T-helper 2 cell treated with Interferon-gamma antibody and Interleukin-4, amounts not matched to agents 100 ng/mL and 5 ng/mL, for 36 hours (primary cell): ENCODE data around the gene TMEM161B. TPM values are rescaled to one million over a fixed set of nuclear protein-coding genes. Genes with fewer than 3 reads are reported as not detected.

Source experiments
- intact Hi-C: fragments of 100-400 bp; cut with micrococcal nuclease; formaldehyde crosslinking; loops from one replicate; pipeline ENCODE4 v1.15.1; 2023
- total RNA-seq: library from RNA; stranded (reverse); gene quantifications from 2 replicates; pipeline ENCODE4 v1.2.3, GENCODE V29; 2022

Gene TMEM161B
- total RNA-seq, result 26.1 and 29.1 TPM in 2 replicates

- intact Hi-C loops, result loop anchor here (1.0 to 10.0 kb wide), 7 partner anchors 17 to 1651 kb away; partner anchors contain the start of genes CCNH and COX7C
These were observed at the start of gene TMEM161B for GRCh38 chr5:88268385-88269184. TMEM161B (minus strand) TSS chr5:88268845; CDS start chr5:88268723, 122 bp downstream.

- intact Hi-C loops, result no loop called here
These were observed 35.7 kb upstream of the TMEM161B start for GRCh38 chr5:88304356-88304755.

- intact Hi-C loops, result no loop called here
These were observed 29.8 kb upstream of the TMEM161B start for GRCh38 chr5:88298425-88298824.

- intact Hi-C loops, result no loop called here
These were observed 22.2 kb upstream of the TMEM161B start for GRCh38 chr5:88290801-88291200.

- intact Hi-C loops, result no loop called here
These were observed 20.0 kb upstream of the TMEM161B start for GRCh38 chr5:88288528-88289197.

GRCh38 chr5:88287846-88288527, 19.3 kb upstream of the TMEM161B start:
- intact Hi-C loops, result no loop called here

GRCh38 chr5:88287302-88287701, 18.7 kb upstream of the TMEM161B start:
- intact Hi-C loops, result no loop called here

GRCh38 chr5:88283690-88284089, 15.0 kb upstream of the TMEM161B start:
- intact Hi-C loops, result no loop called here

- intact Hi-C loops, result no loop called here
These were observed 12.7 kb upstream of the TMEM161B start for GRCh38 chr5:88281322-88281721.

- intact Hi-C loops, result no loop called here
These were observed 10.9 kb upstream of the TMEM161B start for GRCh38 chr5:88279584-88279983.

GRCh38 chr5:88276378-88276777, 7.7 kb upstream of the TMEM161B start:
- intact Hi-C loops, result no loop called here

GRCh38 chr5:88275581-88275980, 6.9 kb upstream of the TMEM161B start:
- intact Hi-C loops, result no loop called here

- intact Hi-C loops, result loop anchor here (2.0 to 10.0 kb wide), 5 partner anchors 64 to 1652 kb away; partner anchors contain the start of genes CCNH and COX7C
These were observed 652 bp upstream of the TMEM161B start for GRCh38 chr5:88269222-88269771.

- intact Hi-C loops, result loop anchor here (10.0 kb wide), 1 partner anchor 400 kb away; no protein-coding TSS in a partner anchor
These were observed 4.1 kb downstream of the TMEM161B start for GRCh38 chr5:88264565-88264964.

- intact Hi-C loops, result loop anchor here (10.0 kb wide), 1 partner anchor 401 kb away; no protein-coding TSS in a partner anchor
These were observed 5.3 kb downstream of the TMEM161B start for GRCh38 chr5:88263349-88263748.

- intact Hi-C loops, result loop anchor here (10.0 kb wide), 1 partner anchor 403 kb away; no protein-coding TSS in a partner anchor
These were observed 6.5 kb downstream of the TMEM161B start for GRCh38 chr5:88262116-88262515.

GRCh38 chr5:88258636-88259035, 10.0 kb downstream of the TMEM161B start:
- intact Hi-C loops, result no loop called here

GRCh38 chr5:88256872-88257271, 11.8 kb downstream of the TMEM161B start:
- intact Hi-C loops, result no loop called here

GRCh38 chr5:88256037-88256436, 12.6 kb downstream of the TMEM161B start:
- intact Hi-C loops, result no loop called here

- intact Hi-C loops, result loop anchor here (5.0 kb wide), 1 partner anchor 112 kb away; no protein-coding TSS in a partner anchor
These were observed 14.3 kb downstream of the TMEM161B start for GRCh38 chr5:88254320-88254719.

GRCh38 chr5:88251048-88251711, 17.5 kb downstream of the TMEM161B start:
- intact Hi-C loops, result loop anchor here (1.0 to 5.0 kb wide), 2 partner anchors 17 to 109 kb away; partner anchors contain the start of gene TMEM161B
